HG02642 (cell line): ENCODE measurements around the gene GPSM3.
"Not testable (repeated sequence)": the region's sequence is repeated elsewhere in the genome, so short reads cannot be mapped to it uniquely, and the experiment has no call there.

ENCODE experiments used
- ATAC-seq: cut with Tn5 transposase; IDR thresholded peaks from one replicate; pipeline ENCODE4 v1.9.1; 2021; ENCODE audit warnings: mild to moderate bottlenecking; ENCODE audit not compliant: unreplicated experiment, poor library complexity

Gene GPSM3

DNA sequence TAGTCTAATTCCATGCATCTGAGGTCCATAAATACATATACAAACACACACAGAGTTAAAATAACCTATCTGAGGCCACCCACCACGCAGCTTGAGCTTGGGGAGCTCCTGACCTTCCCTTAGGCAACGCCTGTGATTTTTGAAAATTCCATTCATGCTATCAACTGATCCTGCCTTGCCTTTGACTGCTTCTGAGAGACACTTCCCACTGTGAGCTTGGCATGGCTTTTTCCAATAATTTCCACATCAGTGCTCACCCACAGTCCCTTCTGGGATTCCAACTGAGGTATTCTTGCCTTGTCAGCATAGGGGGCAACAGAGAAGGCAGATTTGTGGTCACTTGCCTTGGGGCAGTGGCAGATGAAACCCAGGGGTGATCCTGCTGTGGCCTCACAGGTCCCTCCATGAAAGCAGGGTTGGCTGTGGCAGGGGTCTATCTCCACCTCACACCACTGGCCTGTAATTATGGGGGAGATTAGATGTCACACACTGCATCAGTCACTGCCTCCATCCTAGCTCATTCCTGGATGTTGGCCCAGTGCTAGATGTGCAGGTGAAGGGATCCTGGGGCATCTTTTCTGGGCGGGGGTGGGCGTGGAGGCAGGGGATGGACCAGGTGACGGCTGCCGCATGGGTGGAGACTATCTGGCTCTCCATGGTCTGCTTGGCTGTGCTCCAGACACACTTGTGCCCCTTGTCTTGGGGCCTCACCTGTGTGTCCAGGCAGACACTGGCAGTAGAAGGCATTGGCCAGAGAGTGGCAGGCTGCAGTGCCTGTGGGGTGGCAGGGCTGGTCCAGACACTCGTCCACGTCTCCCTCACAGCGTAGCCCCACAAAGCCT lies 11.2 kb upstream of the GPSM3 start:
- ATAC-seq: no peak

- ATAC-seq: no peak
Observed at GRCh38 chr6:32202186-32202585, 9.7 kb upstream of the GPSM3 start.

GRCh38 chr6:32200711-32201475 lies 8.4 kb upstream of the GPSM3 start:
- ATAC-seq: no peak

DNA sequence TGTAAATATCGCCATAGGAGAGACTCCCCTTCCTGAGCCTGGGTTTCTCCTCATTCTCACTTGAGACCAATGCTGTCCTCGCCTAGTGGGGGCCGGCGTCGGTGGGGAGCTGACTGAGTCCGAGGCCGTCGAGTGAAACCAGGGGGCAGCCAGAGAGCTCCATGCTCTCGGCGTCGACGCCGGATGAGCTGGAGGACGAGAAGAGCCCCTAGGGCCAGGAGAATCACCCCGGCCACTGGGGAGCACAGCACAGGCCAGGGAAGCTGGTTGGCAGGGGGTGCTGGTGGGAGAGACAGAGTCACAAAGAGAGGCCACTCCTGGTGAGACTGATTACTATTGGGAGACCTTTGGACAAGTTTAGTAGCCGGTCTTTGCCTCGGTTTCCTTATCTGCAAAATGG lies 6.4 kb upstream of the GPSM3 start:
- no peak for ATAC-seq

DNA sequence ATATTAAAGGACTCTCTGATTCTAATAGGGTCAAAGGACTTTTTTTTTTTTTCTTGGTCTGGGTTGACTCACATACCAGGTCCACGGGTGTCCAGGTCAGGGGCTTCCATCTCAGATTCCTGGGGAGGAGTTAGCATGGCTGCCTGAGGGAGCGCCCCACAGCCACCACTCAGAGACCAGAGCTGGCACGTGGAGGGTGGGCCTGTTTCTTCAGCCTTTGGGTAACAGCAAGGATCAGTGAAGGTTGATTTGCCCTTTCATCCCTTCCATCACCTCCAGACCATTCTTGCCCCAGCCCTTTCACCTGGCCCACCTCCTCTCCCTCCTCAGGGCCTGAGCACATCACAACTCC lies 5.9 kb upstream of the GPSM3 start:
- no peak for ATAC-seq

- ATAC-seq: no peak
Observed at GRCh38 chr6:32196682-32197616, 4.5 kb upstream of the GPSM3 start.

DNA sequence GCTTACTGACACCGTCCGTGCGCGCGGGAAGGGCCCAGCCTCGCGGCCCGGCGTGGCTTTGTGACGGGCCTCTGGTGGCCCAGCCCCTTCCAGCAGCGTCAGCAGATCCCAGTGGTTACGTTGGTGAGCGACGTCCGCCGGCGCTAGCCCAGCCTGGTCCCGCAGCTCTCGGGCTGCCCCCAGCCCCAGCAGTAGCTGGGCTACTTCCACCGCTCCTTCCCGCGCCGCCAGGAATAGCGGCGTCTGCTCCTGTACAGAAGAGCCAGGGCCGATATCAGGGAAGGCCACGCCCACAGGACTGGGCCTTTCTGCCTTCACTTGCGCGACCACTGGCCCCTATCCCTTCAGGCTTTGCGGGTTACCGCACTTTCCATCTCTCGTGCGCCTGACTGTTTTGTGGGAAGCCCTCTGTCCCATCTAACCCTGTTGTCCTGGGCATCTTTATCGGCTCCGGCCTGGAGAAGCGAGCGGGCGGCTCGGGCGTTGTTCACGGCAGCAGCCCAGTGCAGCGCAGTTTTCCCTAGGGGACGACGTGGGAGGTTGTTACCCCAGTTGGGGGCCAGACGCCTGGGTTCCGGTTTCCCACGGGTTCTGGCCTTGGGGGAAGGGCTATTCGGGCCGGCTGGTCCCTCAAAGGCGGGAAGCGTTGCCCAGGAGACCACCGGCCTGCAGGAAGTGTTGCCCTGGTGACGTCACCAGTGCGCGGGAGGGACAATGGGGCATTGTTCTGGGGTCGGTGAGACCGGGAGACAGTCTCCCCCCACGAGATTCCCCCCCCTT lies 3.6 kb upstream of the GPSM3 start:
- peak; percentile 20 for ATAC-seq

- ATAC-seq: peak; percentile 80
Observed at GRCh38 chr6:32195652-32195901, 3.1 kb upstream of the GPSM3 start.

DNA sequence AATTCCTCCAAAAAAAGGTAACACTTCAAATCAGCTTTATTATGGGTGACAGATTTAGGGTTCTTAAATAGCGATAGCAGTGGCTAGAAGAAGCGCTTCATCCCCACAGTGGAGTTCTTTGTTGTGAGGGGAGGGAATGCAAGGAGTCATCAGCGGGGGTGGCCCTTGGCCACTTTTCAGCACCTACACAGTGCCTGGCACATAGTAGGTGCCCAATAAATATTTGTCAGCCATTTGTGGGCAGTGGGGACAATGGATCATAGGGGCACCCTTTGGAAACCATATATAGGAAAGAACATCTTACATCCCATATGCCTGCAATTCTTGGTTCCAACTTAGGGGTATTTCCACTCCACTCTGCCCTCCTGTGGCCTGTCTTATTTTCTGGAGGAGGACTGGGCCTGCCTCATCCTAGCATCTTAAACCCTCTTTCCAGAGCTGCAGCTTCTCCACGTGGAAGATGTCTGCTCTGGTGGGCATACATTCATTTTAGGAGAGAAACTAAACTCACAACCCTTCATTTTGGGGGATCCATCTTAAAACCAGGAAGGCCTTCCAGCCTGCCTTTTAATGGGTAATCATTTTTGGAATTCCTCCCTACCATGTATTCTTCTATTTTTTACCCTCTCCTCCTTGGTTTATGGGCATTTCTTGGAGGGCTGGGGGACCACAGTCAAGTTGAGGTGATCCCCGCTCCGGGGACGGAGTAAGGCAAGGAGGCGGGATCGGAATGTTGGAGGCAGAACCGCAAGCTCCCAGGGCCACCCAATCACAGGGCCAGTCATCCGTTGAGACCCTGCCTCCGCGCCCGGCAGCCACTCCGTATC lies 2.6 kb upstream of the GPSM3 start:
- ATAC-seq: no peak

- ATAC-seq: no peak
Observed at GRCh38 chr6:32194388-32194787, 1.9 kb upstream of the GPSM3 start.

GRCh38 chr6:32193096-32193495 lies 653 bp upstream of the GPSM3 start:
- ATAC-seq: not testable (repeated sequence)

DNA sequence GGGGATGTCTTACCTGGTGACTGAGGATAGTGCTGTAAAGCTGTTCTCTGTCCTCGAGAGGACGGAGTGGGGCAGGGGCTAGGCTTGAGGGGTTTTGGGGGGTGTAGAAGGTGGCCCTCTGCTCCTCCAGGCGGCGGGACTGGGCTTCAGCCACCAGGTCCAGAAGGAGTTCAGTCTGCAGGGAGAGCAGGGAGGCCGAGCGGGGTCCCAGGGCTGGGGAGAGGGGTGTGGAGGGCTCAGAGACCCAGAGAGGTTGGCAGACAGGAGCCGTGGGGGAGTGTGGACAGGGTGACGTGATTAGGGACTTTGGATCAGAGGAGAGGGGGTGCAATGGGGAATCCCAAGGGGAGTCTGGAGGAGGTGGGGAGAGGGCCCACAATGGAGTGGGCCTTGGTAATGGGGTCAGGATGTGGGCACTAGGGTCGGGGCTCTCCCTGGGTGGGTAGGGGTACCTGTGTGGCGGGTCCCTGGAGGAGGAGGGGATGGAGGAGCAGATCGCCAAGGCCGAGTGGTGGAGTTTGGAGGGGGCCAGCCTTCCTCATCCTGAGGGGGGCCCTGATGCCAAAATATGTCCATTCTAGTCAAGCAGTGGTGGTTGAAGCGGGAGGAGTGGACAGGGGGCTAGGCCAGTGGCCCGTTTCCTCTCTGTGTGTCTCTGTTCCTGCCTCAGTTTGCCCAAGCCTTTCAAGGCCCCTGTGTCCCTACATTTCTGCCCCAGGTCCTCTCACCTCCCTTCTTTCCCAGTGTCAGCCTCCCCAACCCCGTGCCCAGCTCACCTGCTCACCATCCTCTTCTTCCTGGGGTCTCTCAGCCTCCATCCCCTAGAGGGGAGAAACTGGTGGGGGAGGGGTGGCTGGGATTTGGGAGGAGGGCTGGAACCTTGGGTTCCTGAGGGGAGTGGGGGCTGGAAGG lies 491 bp downstream of the GPSM3 start:
- no peak for ATAC-seq

DNA sequence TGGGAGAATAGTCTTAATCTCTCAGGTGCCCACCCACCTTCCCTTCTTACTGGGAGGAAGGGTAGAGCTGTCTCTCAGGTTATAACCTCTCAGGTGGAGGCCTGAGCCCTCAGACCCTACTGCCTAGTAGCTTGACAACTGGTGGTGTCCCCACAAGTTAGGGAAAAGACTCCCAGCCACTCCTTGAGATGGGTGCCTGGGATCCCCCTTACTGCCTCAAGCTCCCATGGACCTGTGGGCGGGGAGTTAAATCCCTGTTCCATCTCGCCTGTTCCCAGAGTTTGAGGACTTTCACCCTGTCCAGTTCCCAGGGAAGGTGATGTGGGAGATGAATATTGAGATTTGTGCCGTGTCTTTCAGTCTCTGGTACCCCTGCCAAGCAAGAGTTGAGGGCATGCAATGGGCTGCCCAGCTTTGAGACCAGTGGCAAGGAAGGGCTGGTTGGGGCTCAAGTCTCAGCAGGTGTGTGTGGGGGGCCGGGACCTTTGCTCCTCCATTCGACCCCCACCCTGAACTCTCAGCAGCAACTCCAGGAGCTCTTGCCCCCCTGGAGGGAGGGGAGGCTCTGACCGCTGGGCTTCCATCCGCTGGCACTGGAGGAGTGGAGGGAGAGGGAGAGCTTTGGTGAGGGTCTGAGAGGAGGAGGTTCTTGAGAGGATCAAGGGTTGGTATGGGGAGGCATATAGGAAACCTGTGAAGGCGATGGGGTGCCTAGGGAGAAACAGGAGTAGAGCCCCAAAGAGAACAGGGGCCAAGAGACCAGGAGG lies 1.3 kb downstream of the GPSM3 start:
- no peak for ATAC-seq

DNA sequence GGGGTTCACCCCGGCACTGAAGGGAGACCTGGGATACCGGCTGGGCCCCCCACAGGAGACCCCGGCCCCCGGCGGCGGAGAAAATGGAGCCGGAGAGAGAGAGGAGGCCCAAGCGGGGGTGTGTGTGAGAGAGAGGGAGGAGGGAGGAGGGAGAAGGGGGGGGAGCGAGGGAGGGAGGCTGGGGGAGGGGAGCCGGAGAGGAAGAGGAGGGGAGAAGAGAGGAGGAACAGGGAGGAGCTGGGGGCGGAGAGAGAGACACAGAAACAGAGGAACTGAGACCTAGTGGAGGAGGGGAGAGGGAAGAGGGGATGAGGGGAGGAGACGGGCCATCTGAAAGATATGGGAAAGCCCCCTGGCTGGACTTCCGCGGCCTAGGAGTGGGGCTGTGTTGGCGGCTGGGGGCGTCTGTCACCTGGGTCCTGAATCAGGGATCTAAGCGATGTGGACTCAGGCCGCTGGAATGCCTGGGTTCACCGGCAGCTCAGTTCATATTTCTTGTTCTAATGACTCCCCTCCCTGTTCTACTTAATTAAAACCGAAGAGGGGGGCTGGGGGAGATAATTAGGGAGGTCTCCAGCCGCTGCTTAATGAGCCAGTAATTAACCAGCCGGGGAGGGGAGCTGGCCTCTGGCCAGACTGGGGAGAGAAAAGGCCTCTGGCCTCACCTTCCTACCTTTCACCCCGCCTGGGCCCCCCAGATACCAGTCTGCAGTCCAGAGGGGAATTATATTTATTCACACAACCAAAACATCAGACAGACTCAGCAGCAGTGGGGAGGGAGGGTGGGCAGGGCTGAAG lies 2.2 kb downstream of the GPSM3 start, which contains the start of gene PBX2:
Gene PBX2 (minus strand): TSS at position 149 of the 798 bp plus-strand sequence. CDS start 287 bp downstream, outside the sequence.
- peak; percentile 69 for ATAC-seq

GRCh38 chr6:32189742-32190053 lies 2.7 kb downstream of the GPSM3 start:
- ATAC-seq: no peak

GRCh38 chr6:32189069-32189741 lies 3.2 kb downstream of the GPSM3 start:
- ATAC-seq: no peak
